ENCODE data around the gene NR3C1.

DNA sequence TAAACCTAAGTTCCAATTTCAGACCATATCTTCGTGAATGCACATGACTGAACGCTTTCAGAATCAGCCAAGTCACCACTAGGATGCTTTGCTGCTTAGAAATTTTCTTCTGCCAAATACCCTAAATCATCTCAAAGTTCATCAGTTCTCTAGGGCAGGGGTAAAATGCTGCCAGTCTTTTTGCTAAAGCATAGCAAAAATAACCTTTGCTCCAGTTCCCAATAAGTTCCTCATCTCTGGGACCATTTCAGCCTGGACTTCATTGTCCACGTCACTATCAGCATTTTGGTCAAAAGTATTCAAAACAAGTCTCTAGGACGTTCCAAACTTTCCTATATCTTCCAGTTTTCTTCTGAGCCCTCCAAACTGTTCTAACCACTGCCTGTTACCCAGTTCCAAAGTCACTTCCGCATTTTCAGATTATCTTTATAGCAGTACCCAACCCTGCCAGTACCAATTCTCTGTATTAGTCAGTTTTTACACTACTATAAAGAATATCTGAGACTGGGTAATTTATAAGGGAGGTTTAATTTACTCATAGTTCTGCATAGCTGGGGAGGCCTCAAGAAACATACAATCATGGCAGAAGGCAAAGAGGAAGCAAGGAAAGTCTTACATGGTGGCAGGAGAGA, 74.8 kb downstream of the NR3C1 start:
- TF ChIP-seq POLR2A (IDR thresholded peaks at IDR 0.05; ENCODE audit: low read depth, low read length): no peak
- no peak for TF ChIP-seq POLR2AphosphoS5 (IDR thresholded peaks at IDR 0.05; ENCODE audit: low read depth, low read length)
- no peak for TF ChIP-seq SPI1 (IDR thresholded peaks at IDR 0.05; ENCODE audit: low read depth, low read length)
- TF ChIP-seq TAF1 (IDR thresholded peaks at IDR 0.05; ENCODE audit: low read depth, low read length): no peak

Data from GM12891 (cell line).